CD14-positive monocyte (primary cell): ENCODE measurements around the gene IL18RAP. TPM values are rescaled to one million over a fixed set of nuclear protein-coding genes. Genes with fewer than 3 reads are reported as not detected.

ENCODE experiments used
- DNase-seq, 3 donors: peaks; one replicate each; pipeline ENCODE4 v3.0.0-alpha.2; 2011 to 2022
- H2AFZ ChIP-seq: 2 replicates; pipeline ENCODE4 v1.6.0; 2012; ENCODE audit warnings: mild to moderate bottlenecking, low read depth, low read length, inconsistent platforms; ENCODE audit not compliant: insufficient read depth, poor library complexity, severe bottlenecking
- H3K27ac ChIP-seq, 2 donors: 1 replicate in 1 of 2; 2 replicates in 1 of 2; pipeline ENCODE4 v1.5.1; 2012 to 2013; ENCODE audit warnings: low read length in 2 of 2, control low read depth in 1 of 2, inconsistent platforms in 1 of 2, low read depth in 1 of 2, mild to moderate bottlenecking in 1 of 2
- H3K27me3 ChIP-seq, 2 donors: one replicate each; pipeline versions ENCODE4 v1.6.0 to v1.6.1; 2011 to 2013; ENCODE audit warnings: low read length in 2 of 2; ENCODE audit not compliant: control insufficient read depth in 2 of 2, insufficient read depth in 2 of 2
- H3K36me3 ChIP-seq, 2 donors: replicated peaks in 1 of 2; 1 replicate in 1 of 2; 2 replicates in 1 of 2; pipeline versions ENCODE4 v1.5.1 to v1.6.1; 2012 to 2013; ENCODE audit warnings: low read length in 2 of 2, control low read depth in 1 of 2, inconsistent platforms in 1 of 2, mild to moderate bottlenecking in 1 of 2; ENCODE audit not compliant: insufficient read depth in 2 of 2, control insufficient read depth in 1 of 2
- H3K4me1 ChIP-seq, 2 donors: 1 replicate in 1 of 2; 2 replicates in 1 of 2; pipeline versions ENCODE4 v1.5.1 to v1.6.1; 2012 to 2013; ENCODE audit warnings: low read length in 2 of 2, control low read depth in 1 of 2, inconsistent platforms in 1 of 2, mild to moderate bottlenecking in 1 of 2, moderate library complexity in 1 of 2; ENCODE audit not compliant: insufficient read depth in 2 of 2, control insufficient read depth in 1 of 2
- H3K4me2 ChIP-seq: replicated peaks from 2 replicates; pipeline ENCODE3; 2012; ENCODE audit warnings: low read length, moderate library complexity, mild to moderate bottlenecking; ENCODE audit not compliant: poor library complexity, severe bottlenecking; ENCODE audit errors: extremely low read depth
- H3K4me3 ChIP-seq, 3 experiments: fragments of 200-600 bp in 1 of 3; sonication (generic) in 1 of 3; replicated peaks in 1 of 3; 1 replicate in 2 of 3; 2 replicates in 1 of 3; pipeline ENCODE4 v1.5.1; 2011 to 2013; ENCODE audit warnings: low read length in 3 of 3, mild to moderate bottlenecking in 3 of 3, control low read depth in 2 of 3, low read depth in 2 of 3, inconsistent platforms in 1 of 3, moderate library complexity in 1 of 3
- H3K79me2 ChIP-seq: 2 replicates; pipeline ENCODE4 v1.6.0; 2012; ENCODE audit warnings: mild to moderate bottlenecking, control low read depth, inconsistent platforms, low read length, moderate library complexity; ENCODE audit not compliant: insufficient read depth
- H3K9ac ChIP-seq: 2 replicates; pipeline ENCODE4 v1.6.0; 2017; ENCODE audit warnings: low read length, mild to moderate bottlenecking; ENCODE audit not compliant: insufficient read depth, poor library complexity, severe bottlenecking
- H3K9me3 ChIP-seq, 2 donors: replicated peaks in 1 of 2; 1 replicate in 1 of 2; 2 replicates in 1 of 2; pipeline versions ENCODE4 v1.5.1 to v1.6.1; 2012 to 2013; ENCODE audit warnings: low read length in 2 of 2, control low read depth in 1 of 2; ENCODE audit not compliant: control insufficient read depth in 1 of 2, insufficient read depth in 1 of 2
- H4K20me1 ChIP-seq: 2 replicates; pipeline ENCODE4 v1.6.0; 2012; ENCODE audit warnings: mild to moderate bottlenecking, low read length, control low read depth, moderate library complexity; ENCODE audit not compliant: insufficient read depth
- H3K27ac Mint-ChIP-seq, 7 donors: one replicate each; pipeline ENCODE4 v1.8.0; 2020; ENCODE audit warnings: mild to moderate bottlenecking in 7 of 7, mixed read lengths in 7 of 7, moderate library complexity in 6 of 7, inconsistent platforms in 2 of 7
- H3K27me3 Mint-ChIP-seq, 3 donors: one replicate each; pipeline ENCODE4 v1.8.0; 2021 to 2022; ENCODE audit warnings: low read depth in 3 of 3, mild to moderate bottlenecking in 3 of 3, mixed read lengths in 3 of 3, moderate library complexity in 3 of 3, inconsistent platforms in 1 of 3
- H3K36me3 Mint-ChIP-seq, 2 donors: one replicate each; pipeline ENCODE4 v1.8.0; 2020; ENCODE audit warnings: mixed read lengths in 2 of 2, inconsistent platforms in 1 of 2, mild to moderate bottlenecking in 1 of 2
- H3K4me1 Mint-ChIP-seq: one replicate; pipeline ENCODE4 v1.8.0; 2020; ENCODE audit warnings: mild to moderate bottlenecking, mixed read lengths
- H3K4me3 Mint-ChIP-seq, 2 donors: one replicate each; pipeline ENCODE4 v1.8.0; 2020; ENCODE audit warnings: mild to moderate bottlenecking in 2 of 2, mixed read lengths in 2 of 2, moderate library complexity in 1 of 2
- H3K9me3 Mint-ChIP-seq, 7 donors: one replicate each; pipeline ENCODE4 v1.8.0; 2020 to 2022; ENCODE audit warnings: mixed read lengths in 7 of 7, mild to moderate bottlenecking in 6 of 7, moderate library complexity in 6 of 7, inconsistent platforms in 2 of 7
- WGBS: methylation state at CpG from one replicate; pipeline ENCODE4 v1.1.5; 2013; ENCODE audit warnings: missing lambda C conversion rate; ENCODE audit not compliant: insufficient coverage; 5-methylcytosine and 5-hydroxymethylcytosine counted together
- intact Hi-C, 2 donors: fragments of 100-400 bp; cut with micrococcal nuclease; formaldehyde crosslinking; loops; one replicate each; pipeline versions ENCODE4 v1.15.0 to v1.15.1; 2023
- polyA plus RNA-seq, 3 donors: library from polyadenylated mRNA; depleted of rRNA in 1 of 3; unstranded in 2 of 3; stranded (reverse) in 1 of 3; fragments of 300-500 nt in 2 of 3; fragments of >200 nt in 1 of 3; fragmentation: Illumina TruSeq in 2 of 3; gene quantifications; 1 replicate in 2 of 3; 2 replicates in 1 of 3; pipeline ENCODE4 v1.2.3, GENCODE V29; 2012 to 2021
- TF ChIP-seq, protein P1 (sequence below): fragments of 200-600 bp; IDR thresholded peaks from one replicate; pipeline ENCODE4 v1.8.0; 2022; ENCODE audit warnings: antibody characterized with exemption, mild to moderate bottlenecking

The IL18RAP gene
- polyA plus RNA-seq, 3 donors, result 0.24 TPM; not detected in 2

DNA sequence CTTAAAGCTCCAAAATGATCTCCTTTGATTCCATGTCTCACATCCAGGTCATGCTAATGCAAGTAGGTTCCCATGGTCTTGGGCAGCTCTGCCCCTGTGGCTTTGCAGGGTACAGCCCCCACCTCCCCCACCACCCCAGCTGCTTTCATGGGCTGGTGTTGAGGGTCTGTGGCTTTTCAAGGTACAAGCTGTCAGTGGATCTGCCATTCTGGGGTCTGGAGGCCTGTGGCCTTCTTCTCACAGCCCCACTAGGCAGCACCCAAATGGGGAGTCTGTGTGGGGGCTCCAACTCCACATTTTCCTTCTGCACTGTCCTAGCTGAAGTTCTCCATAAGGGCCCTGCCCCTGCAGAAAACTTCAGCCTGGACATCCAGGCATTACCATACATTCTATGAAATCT is 69.0 kb downstream of the IL18RAP start:
- H3K27me3 Mint-ChIP-seq, result peaks cover 6 to 11% (median 11%) of the 10 kb centered on the region in 3 donors

DNA sequence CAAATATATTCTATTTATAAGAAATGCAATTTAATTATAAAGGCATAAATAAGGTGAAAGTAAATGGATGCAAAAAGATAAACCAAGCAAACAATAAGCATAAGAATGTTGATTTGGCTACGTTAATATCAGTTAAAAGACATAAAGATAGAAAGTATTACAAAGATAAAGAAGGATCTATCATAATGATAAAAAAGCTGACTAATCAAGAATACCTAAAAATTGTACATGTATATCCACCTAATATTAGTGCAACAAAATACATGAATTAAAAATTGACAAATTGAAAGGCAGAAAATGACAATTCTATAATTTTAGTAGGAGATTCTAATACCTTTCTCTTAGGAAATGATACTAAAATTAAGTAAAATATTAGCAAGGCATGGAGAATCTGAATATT is 71.6 kb downstream of the IL18RAP start:
- H3K36me3 ChIP-seq, result no peaks in the 10 kb centered on the region
- H2AFZ ChIP-seq, result no peak overlapping the region
- peaks cover 0 to 7% of the 10 kb centered on the region in 2 donors for H3K9me3 ChIP-seq
- no peak overlapping the region for H3K27ac ChIP-seq
- H3K4me3 ChIP-seq, result no peak overlapping the region
- no peak overlapping the region for H3K4me3 Mint-ChIP-seq
- no CpG with 5 or more reads among the region's 1 CpG for WGBS
- no peaks in the 10 kb centered on the region for H3K79me2 ChIP-seq
- H3K9me3 Mint-ChIP-seq, result peaks cover 2 to 24% (median 14%) of the 10 kb centered on the region in 7 donors
- no peak overlapping the region for H3K9ac ChIP-seq
- no peak for DNase-seq
- H3K4me1 Mint-ChIP-seq, result peaks cover 5% of the 10 kb centered on the region
- no peaks in the 10 kb centered on the region for H3K36me3 Mint-ChIP-seq
- TF ChIP-seq, protein P1, sequence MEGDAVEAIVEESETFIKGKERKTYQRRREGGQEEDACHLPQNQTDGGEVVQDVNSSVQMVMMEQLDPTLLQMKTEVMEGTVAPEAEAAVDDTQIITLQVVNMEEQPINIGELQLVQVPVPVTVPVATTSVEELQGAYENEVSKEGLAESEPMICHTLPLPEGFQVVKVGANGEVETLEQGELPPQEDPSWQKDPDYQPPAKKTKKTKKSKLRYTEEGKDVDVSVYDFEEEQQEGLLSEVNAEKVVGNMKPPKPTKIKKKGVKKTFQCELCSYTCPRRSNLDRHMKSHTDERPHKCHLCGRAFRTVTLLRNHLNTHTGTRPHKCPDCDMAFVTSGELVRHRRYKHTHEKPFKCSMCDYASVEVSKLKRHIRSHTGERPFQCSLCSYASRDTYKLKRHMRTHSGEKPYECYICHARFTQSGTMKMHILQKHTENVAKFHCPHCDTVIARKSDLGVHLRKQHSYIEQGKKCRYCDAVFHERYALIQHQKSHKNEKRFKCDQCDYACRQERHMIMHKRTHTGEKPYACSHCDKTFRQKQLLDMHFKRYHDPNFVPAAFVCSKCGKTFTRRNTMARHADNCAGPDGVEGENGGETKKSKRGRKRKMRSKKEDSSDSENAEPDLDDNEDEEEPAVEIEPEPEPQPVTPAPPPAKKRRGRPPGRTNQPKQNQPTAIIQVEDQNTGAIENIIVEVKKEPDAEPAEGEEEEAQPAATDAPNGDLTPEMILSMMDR, result no peak
- no peaks in the 10 kb centered on the region for H4K20me1 ChIP-seq
- intact Hi-C loops, result no loop called here
- H3K27ac Mint-ChIP-seq, result no peak overlapping the region
- peaks cover 0 to 4% (median 3%) of the 10 kb centered on the region in 3 donors for H3K27me3 Mint-ChIP-seq
- H3K27me3 ChIP-seq, result no peaks in the 10 kb centered on the region
- no peak overlapping the region for H3K4me2 ChIP-seq
- no peaks in the 10 kb centered on the region for H3K4me1 ChIP-seq

More for the DNA sequence above, 69.0 kb downstream of the IL18RAP start:
- intact Hi-C loops, result no loop called here
- Histone ChIP-seq H3K36me3 (no peaks in the 10 kb centered on the region), H4K20me1 (no peaks in the 10 kb centered on the region), H3K9ac (no peak overlapping the region), H3K4me2 (no peak overlapping the region), H3K27ac (no peak overlapping the region), H3K4me3 (no peak overlapping the region), H3K9me3 (peaks cover 0 to 7% of the 10 kb centered on the region in 2 donors), H3K79me2 (no peaks in the 10 kb centered on the region), H3K27me3 (peaks cover 0 to 3% of the 10 kb centered on the region in 2 donors), H2AFZ (no peak overlapping the region), H3K4me1 (no peaks in the 10 kb centered on the region)
- H3K4me3 Mint-ChIP-seq, result no peak overlapping the region
- H3K9me3 Mint-ChIP-seq, result peaks cover 2 to 24% (median 14%) of the 10 kb centered on the region in 7 donors
- no peak overlapping the region for H3K27ac Mint-ChIP-seq
- H3K36me3 Mint-ChIP-seq, result no peaks in the 10 kb centered on the region
- TF ChIP-seq, protein P1, result no peak
- peaks cover 9% of the 10 kb centered on the region for H3K4me1 Mint-ChIP-seq
- no peak for DNase-seq
